ENCODE measurements around the gene HMX2.
A peak's percentile ranks its signal among the peaks of the same experiment; 100 is the strongest.

HMX2 gene

GRCh38 chr10:123154711-123155505, 7.0 kb downstream of the HMX2 start:
- TF ChIP-seq CTCF (conservative IDR thresholded peaks at IDR 0.05): no peak
- peak overlapping the region; percentile 78 for H3K27ac ChIP-seq

GRCh38 chr10:123156078-123156477, 8.1 kb downstream of the HMX2 start:
- H3K27ac ChIP-seq: peak overlapping the region; percentile 78; the same call in 1 of the 2 replicates
- no peak for TF ChIP-seq CTCF (conservative IDR thresholded peaks at IDR 0.05)

DNA sequence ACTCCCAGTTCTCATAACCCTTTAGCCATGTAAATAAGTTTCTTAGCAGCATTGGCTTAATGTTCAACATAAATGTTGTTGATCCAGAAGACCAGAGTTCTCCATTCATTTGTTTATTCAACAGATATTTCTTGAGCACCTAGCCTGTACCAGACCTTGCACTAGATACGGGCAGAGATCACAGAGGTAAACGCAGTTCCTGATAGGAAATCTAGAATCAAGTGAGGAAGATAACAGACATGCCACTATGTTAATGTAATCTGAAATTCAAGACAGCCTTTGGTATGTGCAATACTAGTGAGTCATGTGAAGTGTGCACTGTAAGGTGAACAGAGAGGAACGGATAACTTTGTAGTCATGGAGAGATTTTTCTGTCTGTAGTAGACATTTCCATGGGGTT, 9.3 kb downstream of the HMX2 start:
- no peak for TF ChIP-seq CTCF (conservative IDR thresholded peaks at IDR 0.05)
- peak overlapping the region; percentile 78; the same call in 1 of the 2 replicates for H3K27ac ChIP-seq

GRCh38 chr10:123158682-123159081, 10.7 kb downstream of the HMX2 start:
- no peak for TF ChIP-seq CTCF (conservative IDR thresholded peaks at IDR 0.05)
- H3K27ac ChIP-seq: no peak overlapping the region

GRCh38 chr10:123160311-123160980, 12.5 kb downstream of the HMX2 start:
- H3K27ac ChIP-seq: no peak overlapping the region
- no peak for TF ChIP-seq CTCF (conservative IDR thresholded peaks at IDR 0.05)

DNA sequence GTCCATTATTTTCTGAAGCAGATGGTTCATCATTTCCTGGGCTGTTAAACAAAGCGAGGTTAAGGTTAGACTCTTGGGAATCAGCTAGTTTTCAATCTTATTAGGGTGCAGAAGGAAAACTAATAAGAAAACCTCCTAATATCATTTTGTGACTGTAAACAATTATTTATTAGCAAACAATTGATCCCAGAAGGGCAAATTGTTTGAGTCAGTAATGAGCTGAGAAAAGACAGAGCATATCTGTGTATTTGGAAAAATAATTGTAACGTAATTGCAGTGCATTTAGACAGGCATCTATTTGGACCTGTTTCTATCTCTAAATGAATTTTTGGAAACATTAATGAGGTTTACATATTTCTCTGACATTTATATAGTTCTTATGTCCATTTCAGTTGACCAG, 16.4 kb downstream of the HMX2 start:
- no peak overlapping the region for H3K27ac ChIP-seq
- TF ChIP-seq CTCF (conservative IDR thresholded peaks at IDR 0.05): no peak

- H3K27ac ChIP-seq: no peak overlapping the region
- 0 out of 2 replicates have a peak, but pooled peaks have one; percentile 8 for TF ChIP-seq CTCF (conservative IDR thresholded peaks at IDR 0.05)
These were observed 17.6 kb downstream of the HMX2 start for GRCh38 chr10:123165445-123166072.

All from VCaP (cell line).